Naive thymus-derived CD4-positive, alpha-beta T cell (primary cell): ENCODE data around the gene FTL. TPM values are rescaled to one million over a fixed set of nuclear protein-coding genes. Genes with fewer than 3 reads are reported as not detected.

ENCODE experiments used
- ATAC-seq: fragments of 150-1000 bp; cut with Tn5 transposase; 2 replicates; pipeline ENCODE4 v1.10.0; 2021; ENCODE audit warnings: mild to moderate bottlenecking, moderate library complexity
- CTCF ChIA-PET: fragments of 350-600 bp; sonication (Branson Sonifier 250); formaldehyde crosslinking; loops from one replicate; lab custom pipeline; 2021; ENCODE audit warnings: antibody characterized with exemption; lab: Charles Lee
- POLR2A ChIA-PET: fragments of 350-600 bp; sonication (Branson Sonifier 250); formaldehyde crosslinking; loops from one replicate; lab custom pipeline; 2021; ENCODE audit warnings: antibody characterized with exemption, inconsistent platforms; lab: Charles Lee
- DNase-seq, 9 donors: peaks; one replicate each; pipeline versions ENCODE4 v3.0.0 to v3.0.0-alpha.2; 2020 to 2022; ENCODE audit warnings: mixed read lengths in 1 of 9
- H3K27ac ChIP-seq: one replicate; pipeline ENCODE4 v1.7.0; 2013; ENCODE audit warnings: mild to moderate bottlenecking, low read depth, low read length, moderate library complexity
- H3K27me3 ChIP-seq, 2 donors: one replicate each; pipeline ENCODE4 v1.7.0; 2013; ENCODE audit warnings: low read length in 2 of 2, mild to moderate bottlenecking in 2 of 2, moderate library complexity in 2 of 2; ENCODE audit not compliant: control insufficient read depth in 2 of 2, insufficient read depth in 2 of 2
- H3K36me3 ChIP-seq, 3 experiments: 1 replicate in 2 of 3; 2 replicates in 1 of 3; pipeline ENCODE4 v1.7.0; 2013; ENCODE audit warnings: low read length in 3 of 3, mild to moderate bottlenecking in 3 of 3, moderate library complexity in 1 of 3; ENCODE audit not compliant: insufficient read depth in 3 of 3, control insufficient read depth in 2 of 3
- H3K4me1 ChIP-seq, 2 donors: one replicate each; pipeline ENCODE4 v1.7.0; 2013; ENCODE audit warnings: low read length in 2 of 2, mild to moderate bottlenecking in 2 of 2, moderate library complexity in 1 of 2; ENCODE audit not compliant: control insufficient read depth in 2 of 2, insufficient read depth in 2 of 2
- H3K4me3 ChIP-seq: 2 replicates; pipeline ENCODE4 v1.7.0; 2013; ENCODE audit warnings: mild to moderate bottlenecking, low read length
- H3K9me3 ChIP-seq, 3 experiments: 1 replicate in 2 of 3; 2 replicates in 1 of 3; pipeline ENCODE4 v1.7.0; 2013; ENCODE audit warnings: low read length in 3 of 3; ENCODE audit not compliant: control insufficient read depth in 2 of 3
- H3K27ac Mint-ChIP-seq, 9 donors: one replicate each; pipeline ENCODE4 v1.8.0; 2020 to 2022; ENCODE audit warnings: mixed read lengths in 9 of 9, mild to moderate bottlenecking in 8 of 9, moderate library complexity in 5 of 9, inconsistent platforms in 2 of 9
- H3K27me3 Mint-ChIP-seq, 5 donors: one replicate each; pipeline ENCODE4 v1.8.0; 2021 to 2022; ENCODE audit warnings: mixed read lengths in 5 of 5, mild to moderate bottlenecking in 1 of 5
- H3K36me3 Mint-ChIP-seq, 5 donors: one replicate each; pipeline ENCODE4 v1.8.0; 2020 to 2022; ENCODE audit warnings: mixed read lengths in 5 of 5, mild to moderate bottlenecking in 3 of 5, inconsistent platforms in 1 of 5
- H3K4me1 Mint-ChIP-seq, 7 donors: one replicate each; pipeline ENCODE4 v1.8.0; 2020 to 2022; ENCODE audit warnings: mixed read lengths in 7 of 7, mild to moderate bottlenecking in 3 of 7, inconsistent platforms in 1 of 7
- H3K4me3 Mint-ChIP-seq, 10 donors: one replicate each; pipeline ENCODE4 v1.8.0; 2020 to 2022; ENCODE audit warnings: mild to moderate bottlenecking in 10 of 10, mixed read lengths in 10 of 10, moderate library complexity in 6 of 10, inconsistent platforms in 2 of 10
- H3K9me3 Mint-ChIP-seq, 11 donors: one replicate each; pipeline ENCODE4 v1.8.0; 2020 to 2022; ENCODE audit warnings: mixed read lengths in 11 of 11, mild to moderate bottlenecking in 4 of 11, inconsistent platforms in 1 of 11, moderate library complexity in 1 of 11
- intact Hi-C, 2 donors: fragments of 100-400 bp; cut with micrococcal nuclease; formaldehyde crosslinking; loops; one replicate each; pipeline ENCODE4 v1.15.1; 2023
- polyA plus RNA-seq, 2 donors: library from polyadenylated mRNA; unstranded; fragments of 300-500 nt; fragmentation: Illumina TruSeq; gene quantifications; one replicate each; pipeline ENCODE4 v1.2.3, GENCODE V29; 2021
- total RNA-seq, 6 experiments: library from RNA in 5 of 6; stranded (reverse) in 5 of 6; gene quantifications; 1 replicate in 5 of 6; 2 replicates in 1 of 6; pipeline ENCODE4 v1.2.3 and lab custom pipeline; 2021 to 2026

FTL gene
- total and polyA plus RNA-seq, 7 experiments from 2014 or later, result 888 to 4,967 (median 1,462) TPM

DNA sequence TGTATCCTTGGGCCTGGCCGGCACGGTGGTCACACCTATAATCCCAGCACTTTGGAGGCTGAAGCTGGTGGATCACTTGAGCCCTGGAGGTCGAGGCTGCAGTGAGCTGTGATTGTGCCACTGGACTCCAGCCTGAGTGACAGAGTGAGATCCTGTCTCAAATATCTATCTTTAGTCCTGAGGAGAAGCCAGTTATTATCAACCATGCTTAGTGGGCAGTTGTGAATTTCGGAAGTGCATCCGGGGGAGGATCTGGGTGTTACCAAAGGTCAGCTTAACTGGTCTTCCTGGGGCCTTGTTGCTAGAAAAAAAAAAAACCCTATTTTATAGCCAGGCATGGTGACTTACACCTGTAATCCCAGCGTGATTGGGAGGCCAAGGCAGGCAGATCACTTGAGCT is 22.0 kb upstream of the FTL start:
- Mint-ChIP-seq H3K36me3 (peaks cover 1 to 35% (median 24%) of the 10 kb centered on the region in 5 donors), H3K4me1 (peaks cover 0 to 2% (median 0%) of the 10 kb centered on the region in 7 donors), H3K27me3 (no peaks in the 10 kb centered on the region), H3K4me3 (no peak overlapping the region), H3K27ac (peak overlapping the region in 1 of 9 donors; percentile 25), H3K9me3 (peaks cover 0 to 6% (median 0%) of the 10 kb centered on the region in 11 donors)
- ChIA-PET POLR2A (interaction anchor here (0.5 to 1.6 kb wide), 3 partner anchors 16 to 1043 kb away, joined by 3 to 4 read pairs (median 4); partner anchors contain the start of gene FTL), CTCF (interaction anchor here (0.6 kb wide), 1 partner anchor 8 kb away, joined by 5 read pairs; no protein-coding TSS in a partner anchor)
- ATAC-seq (no peak), DNase-seq (no peak)
- intact Hi-C loops, result no loop called here
- H3K9me3 ChIP-seq, result no peaks in the 10 kb centered on the region
- H3K4me3 ChIP-seq, result no peak overlapping the region
- H3K36me3 ChIP-seq, result no peaks in the 10 kb centered on the region
- no peak overlapping the region for H3K27ac ChIP-seq
- no peaks in the 10 kb centered on the region for H3K4me1 ChIP-seq
- H3K27me3 ChIP-seq, result no peaks in the 10 kb centered on the region

DNA sequence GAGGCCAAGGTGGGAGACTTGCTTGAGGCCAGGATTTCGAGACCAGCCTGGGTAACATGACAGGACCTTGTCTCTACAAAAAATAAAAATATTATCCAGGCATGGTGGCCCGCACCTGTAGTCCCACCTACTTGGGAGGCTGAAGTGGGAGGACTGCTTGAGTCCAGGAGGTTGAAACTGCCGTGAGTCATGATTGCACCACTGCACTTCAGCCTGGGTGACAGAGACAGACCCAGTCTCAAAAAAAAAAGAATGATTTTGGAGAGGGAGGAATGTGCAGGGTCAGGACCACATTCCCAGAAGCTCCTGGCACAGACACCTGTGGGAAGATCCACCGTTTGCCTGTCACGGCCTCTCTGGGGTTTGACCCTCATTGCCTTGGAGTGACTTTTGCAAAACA is 19.7 kb upstream of the FTL start:
- Histone ChIP-seq H3K27ac (no peak overlapping the region), H3K36me3 (no peaks in the 10 kb centered on the region), H3K4me1 (no peaks in the 10 kb centered on the region), H3K27me3 (no peaks in the 10 kb centered on the region), H3K9me3 (no peaks in the 10 kb centered on the region), H3K4me3 (no peak overlapping the region)
- intact Hi-C loops, result no loop called here
- ChIA-PET CTCF (no interaction called here), POLR2A (no interaction called here)
- no peak overlapping the region for H3K4me3 Mint-ChIP-seq
- H3K27ac Mint-ChIP-seq, result no peak overlapping the region
- H3K27me3 Mint-ChIP-seq, result no peaks in the 10 kb centered on the region
- H3K9me3 Mint-ChIP-seq, result peaks cover 0 to 10% (median 0%) of the 10 kb centered on the region in 11 donors
- no peak for ATAC-seq
- H3K4me1 Mint-ChIP-seq, result no peaks in the 10 kb centered on the region
- no peak for DNase-seq
- H3K36me3 Mint-ChIP-seq, result peaks cover 0 to 17% (median 11%) of the 10 kb centered on the region in 5 donors

DNA sequence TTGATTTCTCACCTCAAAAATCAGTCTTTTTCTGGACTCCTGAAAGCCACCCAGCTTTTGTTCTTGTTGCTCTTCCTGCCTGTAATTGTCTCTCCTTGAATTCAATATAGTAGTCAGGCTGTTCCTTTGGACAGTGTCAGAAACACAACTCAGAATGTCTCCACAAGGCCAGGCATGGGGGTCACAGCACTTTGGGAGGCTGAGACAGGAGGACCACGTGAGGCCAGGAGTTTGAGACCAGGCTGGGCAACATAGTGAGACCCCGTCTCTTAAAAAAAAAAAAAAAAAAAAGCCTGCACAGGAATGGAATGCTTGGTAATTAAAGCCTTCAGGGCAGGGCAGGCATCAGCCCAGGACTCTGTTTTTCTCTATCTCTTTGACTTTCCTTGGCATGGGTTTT is 19.3 kb upstream of the FTL start:
- intact Hi-C loops, result no loop called here
- no peaks in the 10 kb centered on the region for H3K4me1 ChIP-seq
- Mint-ChIP-seq H3K27ac (no peak overlapping the region), H3K27me3 (no peaks in the 10 kb centered on the region), H3K4me3 (no peak overlapping the region), H3K36me3 (peaks cover 0 to 13% (median 7%) of the 10 kb centered on the region in 5 donors), H3K4me1 (no peaks in the 10 kb centered on the region), H3K9me3 (peaks cover 0 to 9% (median 0%) of the 10 kb centered on the region in 11 donors)
- H3K36me3 ChIP-seq, result no peaks in the 10 kb centered on the region
- no peaks in the 10 kb centered on the region for H3K9me3 ChIP-seq
- ChIA-PET POLR2A (no interaction called here), CTCF (interaction anchor here (0.6 kb wide), 1 partner anchor 140 kb away, joined by 4 read pairs; no protein-coding TSS in a partner anchor)
- H3K4me3 ChIP-seq, result no peak overlapping the region
- DNase-seq, result no peak
- H3K27me3 ChIP-seq, result no peaks in the 10 kb centered on the region
- no peak overlapping the region for H3K27ac ChIP-seq
- no peak for ATAC-seq

DNA sequence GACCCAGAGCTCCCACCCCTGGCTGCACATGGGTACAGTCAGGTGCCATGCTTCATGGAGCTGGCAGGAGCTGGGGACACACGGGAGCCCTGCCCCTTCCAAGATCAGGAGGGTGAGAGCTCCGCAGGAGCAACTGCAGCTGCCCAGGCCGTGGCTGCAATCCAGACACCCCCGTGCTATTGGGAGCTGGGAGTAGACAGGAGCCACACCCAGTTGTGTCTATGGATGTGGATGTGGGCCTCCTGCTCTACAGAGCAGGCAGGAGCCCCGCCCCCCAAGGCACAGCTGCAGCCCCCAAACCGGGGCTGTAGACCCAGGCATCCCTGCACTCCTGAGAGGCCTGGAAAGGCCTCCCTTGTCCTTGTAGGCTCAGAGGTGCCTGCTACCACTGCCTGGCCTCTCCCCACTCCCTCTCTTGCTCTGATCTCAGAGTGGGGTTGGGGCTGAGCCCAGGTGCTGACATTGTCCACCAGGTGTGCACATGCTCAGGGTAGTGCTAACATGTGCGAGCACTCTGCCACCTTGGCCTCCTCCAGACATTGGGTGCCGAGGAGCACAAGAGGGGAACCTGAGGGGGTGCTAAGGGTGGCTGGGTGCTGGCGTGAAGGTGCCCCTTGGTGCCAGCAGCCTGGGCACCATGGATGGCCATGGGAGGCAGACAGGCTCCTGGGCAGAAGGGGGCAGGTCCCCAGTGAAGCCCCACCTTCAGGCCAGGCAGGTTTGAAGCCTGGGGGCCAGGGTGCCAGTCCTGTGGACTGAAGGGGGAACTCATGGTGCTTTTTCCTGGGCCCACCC is 18.4 kb upstream of the FTL start:
- H3K4me1 Mint-ChIP-seq, result no peaks in the 10 kb centered on the region
- Histone ChIP-seq H3K9me3 (no peaks in the 10 kb centered on the region), H3K27me3 (no peaks in the 10 kb centered on the region), H3K4me3 (no peak overlapping the region), H3K36me3 (no peaks in the 10 kb centered on the region), H3K27ac (no peak overlapping the region), H3K4me1 (no peaks in the 10 kb centered on the region)
- H3K36me3 Mint-ChIP-seq, result peaks cover 0 to 5% (median 1%) of the 10 kb centered on the region in 5 donors
- DNase-seq (no peak), ATAC-seq (no peak)
- peaks cover 0 to 7% (median 0%) of the 10 kb centered on the region in 11 donors for H3K9me3 Mint-ChIP-seq
- no peak overlapping the region for H3K4me3 Mint-ChIP-seq
- ChIA-PET POLR2A (no interaction called here), CTCF (interaction anchor here (0.6 kb wide), 1 partner anchor 139 kb away, joined by 4 read pairs; no protein-coding TSS in a partner anchor)
- H3K27ac Mint-ChIP-seq, result no peak overlapping the region
- intact Hi-C loops, result no loop called here
- H3K27me3 Mint-ChIP-seq, result no peaks in the 10 kb centered on the region

DNA sequence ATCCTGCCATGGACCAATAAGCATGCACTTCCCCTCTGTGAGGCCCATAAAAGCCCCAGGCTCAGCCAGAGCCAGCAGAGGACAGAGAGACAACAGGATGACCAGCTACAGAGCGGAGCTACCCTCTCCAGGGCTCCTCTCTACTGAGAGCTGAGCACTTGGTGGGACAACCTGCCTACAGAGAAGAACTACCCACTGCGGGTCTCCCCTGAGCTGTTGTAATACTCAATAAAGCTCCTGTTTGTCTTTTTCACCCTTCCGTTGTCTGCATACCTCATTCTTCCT is 17.9 kb upstream of the FTL start:
- H3K36me3 ChIP-seq, result no peaks in the 10 kb centered on the region
- POLR2A ChIA-PET, result no interaction called here
- no peak overlapping the region for H3K27ac ChIP-seq
- intact Hi-C loops, result no loop called here
- Mint-ChIP-seq H3K27me3 (no peaks in the 10 kb centered on the region), H3K27ac (no peak overlapping the region), H3K9me3 (peaks cover 0 to 7% (median 0%) of the 10 kb centered on the region in 11 donors), H3K36me3 (peaks cover 0 to 5% (median 1%) of the 10 kb centered on the region in 5 donors), H3K4me1 (no peaks in the 10 kb centered on the region), H3K4me3 (no peak overlapping the region)
- DNase-seq (no peak), ATAC-seq (no peak)
- no peaks in the 10 kb centered on the region for H3K4me1 ChIP-seq
- no peaks in the 10 kb centered on the region for H3K9me3 ChIP-seq
- no peak overlapping the region for H3K4me3 ChIP-seq
- no peaks in the 10 kb centered on the region for H3K27me3 ChIP-seq
- CTCF ChIA-PET, result no interaction called here

DNA sequence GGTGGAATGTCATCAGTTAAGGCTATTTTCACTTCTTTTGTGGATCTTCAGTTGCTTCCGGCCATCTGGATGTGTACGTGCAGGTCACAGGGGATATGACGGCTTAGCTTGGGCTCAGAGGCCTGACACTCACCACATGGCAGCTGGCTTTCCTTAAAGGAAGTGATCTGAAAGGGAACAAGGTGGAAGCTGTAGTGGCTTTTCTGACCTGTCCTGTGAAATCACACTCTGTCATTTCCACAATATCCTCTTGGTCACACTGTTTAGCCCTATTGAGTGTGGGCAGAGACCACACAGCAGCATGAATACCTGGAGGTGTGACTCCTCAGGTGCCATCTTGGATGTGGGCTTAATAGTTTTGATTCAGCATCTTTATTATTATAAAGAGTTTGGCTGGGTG is 14.9 kb upstream of the FTL start:
- intact Hi-C loops, result no loop called here
- H3K27me3 Mint-ChIP-seq, result peaks cover 0 to 2% (median 0%) of the 10 kb centered on the region in 5 donors
- H3K36me3 Mint-ChIP-seq, result peaks cover 0 to 5% (median 0%) of the 10 kb centered on the region in 5 donors
- H3K36me3 ChIP-seq, result no peaks in the 10 kb centered on the region
- CTCF ChIA-PET, result interaction anchor here (1.1 kb wide), 1 partner anchor 21 kb away, joined by 3 read pairs; no protein-coding TSS in a partner anchor
- DNase-seq (no peak), ATAC-seq (no peak)
- H3K27ac ChIP-seq, result no peak overlapping the region
- H3K4me3 Mint-ChIP-seq, result no peak overlapping the region
- no peaks in the 10 kb centered on the region for H3K9me3 ChIP-seq
- peaks cover 2 to 8% (median 5%) of the 10 kb centered on the region in 7 donors for H3K4me1 Mint-ChIP-seq
- POLR2A ChIA-PET, result no interaction called here
- H3K9me3 Mint-ChIP-seq, result peaks cover 0 to 8% (median 0%) of the 10 kb centered on the region in 11 donors
- H3K27ac Mint-ChIP-seq, result no peak overlapping the region
- H3K4me3 ChIP-seq, result no peak overlapping the region
- H3K4me1 ChIP-seq, result peaks cover 2% of the 10 kb centered on the region in 2 donors
- H3K27me3 ChIP-seq, result no peaks in the 10 kb centered on the region
